ENCODE measurements around the gene PRR36.

GRCh38 chr19:7840629-7841028, 33.6 kb downstream of the PRR36 start:
- TF ChIP-seq CTCF (IDR thresholded peaks at IDR 0.05) (no peak), POLR2A (IDR thresholded peaks at IDR 0.05) (no peak)

Data from prostate gland (tissue), 2 donors.